HepG2 (cell line): ENCODE results near the gene RSF1. TPM values are rescaled to one million over a fixed set of nuclear protein-coding genes. Genes with fewer than 3 reads are reported as not detected.

Experiments used
- ATAC-seq: fragments of 200-7000 bp; cut with Tn5 transposase; 3 replicates; pipeline ENCODE4 v1.9.1; 2020; ENCODE audit warnings: mild to moderate bottlenecking, moderate library complexity
- BruUV-seq: library from RNA; stranded (reverse); fragments of 400-500 nt; replicated peaks from 2 replicates; lab custom pipeline; 2021; lab: Mats Ljungman, UMichigan
- CTCF ChIA-PET: fragments of 300-600 bp; formaldehyde crosslinking; extraction: SDS; loops from one replicate; lab custom pipeline; 2021; ENCODE audit warnings: low total read pairs, inconsistent platforms, low intra/inter-chr PET ratio; lab: Yijun Ruan, JAX
- POLR2A ChIA-PET: fragments of 350-600 bp; sonication (Branson Sonifier 250); formaldehyde crosslinking; loops from one replicate; lab custom pipeline; 2020; ENCODE audit warnings: antibody characterized with exemption, inconsistent platforms; lab: Yijun Ruan, JAX
- DNase-seq: peaks from one replicate; pipeline ENCODE4 v3.0.0-alpha.2; 2015; ENCODE audit warnings: low spot score
- FAIRE-seq: peaks from 3 replicates; lab custom pipeline; 2011; peaks lifted over from hg19 to GRCh38; lab: Jason Lieb, UNC
- H2AFZ ChIP-seq: one replicate; pipeline ENCODE4 v1.6.1; 2011; ENCODE audit warnings: low read length, inconsistent platforms
- H3K27ac ChIP-seq: fragments of 300-600 bp; 3 replicates; pipeline ENCODE4 v1.8.0; 2011; ENCODE audit warnings: mixed run types, mild to moderate bottlenecking, mixed read lengths, low read length, inconsistent platforms; ENCODE audit not compliant: insufficient read depth; ENCODE audit errors: extremely low read length
- H3K27me3 ChIP-seq, 2 experiments: fragments of 200-600 bp in 1 of 2; 2 replicates in 1 of 2; 3 replicates in 1 of 2; pipeline versions ENCODE4 v1.6.0 to v1.8.0; 2011; ENCODE audit warnings: low read length in 2 of 2, mild to moderate bottlenecking in 2 of 2, moderate library complexity in 2 of 2, inconsistent platforms in 1 of 2; ENCODE audit not compliant: insufficient read depth in 2 of 2, control insufficient read depth in 1 of 2
- H3K36me3 ChIP-seq, 2 experiments: fragments of 200-600 bp in 1 of 2; replicated peaks in 1 of 2; 2 replicates in 1 of 2; 3 replicates in 1 of 2; pipeline versions ENCODE4 v1.5.1 to v1.8.0; 2011; ENCODE audit warnings: low read length in 2 of 2, inconsistent platforms in 1 of 2; ENCODE audit not compliant: insufficient read depth in 2 of 2, control insufficient read depth in 1 of 2
- H3K4me1 ChIP-seq: 2 replicates; pipeline ENCODE4 v1.5.1; 2012; ENCODE audit warnings: low read length, inconsistent platforms; ENCODE audit not compliant: insufficient read depth
- H3K4me2 ChIP-seq: 2 replicates; pipeline ENCODE4 v1.6.0; 2011; ENCODE audit warnings: low read depth, low read length, inconsistent platforms
- H3K4me3 ChIP-seq, 3 experiments: fragments of 200-600 bp in 1 of 3; sonication (generic), shearing (Covaris generic) in 1 of 3; replicated peaks in 1 of 3; 2 replicates each; pipeline ENCODE4 v1.5.1; 2011 to 2016; ENCODE audit warnings: low read length in 3 of 3, inconsistent platforms in 2 of 3, low read depth in 2 of 3, mild to moderate bottlenecking in 2 of 3, control low read depth in 1 of 3, mixed read lengths in 1 of 3; ENCODE audit not compliant: insufficient read depth in 1 of 3
- H3K79me2 ChIP-seq: one replicate; pipeline ENCODE4 v1.6.1; 2011; ENCODE audit warnings: low read length, inconsistent platforms; ENCODE audit not compliant: insufficient read depth
- H3K9ac ChIP-seq: 2 replicates; pipeline ENCODE4 v1.6.0; 2011; ENCODE audit warnings: mild to moderate bottlenecking, low read depth, low read length, inconsistent platforms; ENCODE audit not compliant: insufficient read depth
- H3K9me3 ChIP-seq: 2 replicates; pipeline ENCODE4 v1.5.1; 2012; ENCODE audit warnings: mild to moderate bottlenecking, low read length
- H4K20me1 ChIP-seq: 2 replicates; pipeline ENCODE4 v1.6.0; 2011; ENCODE audit warnings: inconsistent platforms, mild to moderate bottlenecking, low read length, moderate library complexity; ENCODE audit not compliant: insufficient read depth
- CENPT ChIP-seq: sonication (generic); formaldehyde crosslinking; IDR thresholded peaks from 2 replicates; pipeline ENCODE4 v1.8.0; 2022; ENCODE audit warnings: low read depth, mild to moderate bottlenecking, moderate library complexity, missing genetic modification reagents
- FOXK2 ChIP-seq: fragments of 450-650 bp; IDR thresholded peaks from 2 replicates; pipeline ENCODE4 v1.6.1; 2016
- HNF4A ChIP-seq: sonication (generic); formaldehyde crosslinking; IDR thresholded peaks from 2 replicates; pipeline ENCODE4 v1.4.0; 2020; ENCODE audit warnings: missing genetic modification reagents
- POGZ ChIP-seq: sonication (generic); formaldehyde crosslinking; IDR thresholded peaks from 2 replicates; pipeline ENCODE4 v1.4.0; 2020; ENCODE audit warnings: mild to moderate bottlenecking, missing genetic modification reagents
- PRMT3 ChIP-seq: sonication (generic); formaldehyde crosslinking; IDR thresholded peaks from 2 replicates; pipeline ENCODE4 v1.8.1; 2022; ENCODE audit warnings: low read depth, mild to moderate bottlenecking, moderate library complexity, missing genetic modification reagents, borderline replicate concordance
- RCOR2 ChIP-seq: IDR thresholded peaks from 2 replicates; pipeline ENCODE4 v1.6.1; 2016; ENCODE audit warnings: missing biosample characterization, missing genetic modification reagents
- SRF ChIP-seq: IDR thresholded peaks from 2 replicates; pipeline ENCODE4 v1.6.1; 2011; ENCODE audit warnings: mild to moderate bottlenecking, low read depth, low read length, moderate library complexity
- TBX3 ChIP-seq: fragments of 450-650 bp; IDR thresholded peaks from 2 replicates; pipeline ENCODE4 v1.6.1; 2017; ENCODE audit warnings: antibody characterized with exemption, mild to moderate bottlenecking, inconsistent platforms, borderline replicate concordance
- ZFYVE20 ChIP-seq: sonication (generic); formaldehyde crosslinking; IDR thresholded peaks from 2 replicates; pipeline ENCODE4 v1.8.0; 2023; ENCODE audit warnings: low read depth, mild to moderate bottlenecking, moderate library complexity, missing genetic modification reagents, borderline replicate concordance
- ZNF235 ChIP-seq: sonication (generic); formaldehyde crosslinking; IDR thresholded peaks from 2 replicates; pipeline ENCODE4 v1.8.1; 2023; ENCODE audit warnings: mild to moderate bottlenecking, missing genetic modification reagents, borderline replicate concordance
- ZNF296 ChIP-seq: sonication (generic); formaldehyde crosslinking; conservative IDR thresholded peaks from 2 replicates; pipeline ENCODE4 v1.5.0; 2020; ENCODE audit warnings: mild to moderate bottlenecking, missing genetic modification reagents
- ZNF383 ChIP-seq: sonication (generic); formaldehyde crosslinking; IDR thresholded peaks from 2 replicates; pipeline ENCODE4 v1.4.0; 2020; ENCODE audit warnings: missing genetic modification reagents, mild to moderate bottlenecking, borderline replicate concordance
- ZNF850 ChIP-seq: sonication (generic); formaldehyde crosslinking; conservative IDR thresholded peaks from 2 replicates; pipeline ENCODE4 v1.9.0; 2021; ENCODE audit warnings: mild to moderate bottlenecking, missing genetic modification reagents
- WGBS: methylation state at CpG from one replicate; pipeline ENCODE4 v1.1.6; 2017; ENCODE audit warnings: low lambda C conversion rate; 5-methylcytosine and 5-hydroxymethylcytosine counted together
- in situ Hi-C: cut with HindIII; loops from 2 replicates; pipeline ENCODE4 v1.10.0; 2017; ENCODE audit warnings: low pct_unique_long_range_greater_than_20kb; ENCODE audit not compliant: extremely low pct_ligation_motif_present
- intact Hi-C: fragments of 100-400 bp; cut with micrococcal nuclease; formaldehyde crosslinking; loops from one replicate; pipeline ENCODE4 v1.10.0; 2022; ENCODE audit not compliant: unreplicated experiment
- polyA plus RNA-seq, 8 experiments: library from polyadenylated mRNA; depleted of rRNA in 3 of 8; stranded (reverse) in 7 of 8; unstranded in 1 of 8; fragments of >200 nt; fragmentation: Illumina TruSeq in 4 of 8; extraction: Trizol in 4 of 8; gene quantifications; 2 replicates each; pipeline versions ENCODE4 v1.2.1 to v1.2.3, GENCODE V29; 2011 to 2016; ENCODE audit warnings: low read depth in 4 of 8, missing spikeins in 1 of 8, mixed read lengths in 1 of 8; ENCODE audit not compliant: insufficient read depth in 1 of 8
- total RNA-seq, 5 experiments: library from RNA; depleted of rRNA; stranded (reverse); fragments of >200 nt; fragmentation: Illumina TruSeq; extraction: Trizol; gene quantifications; 2 replicates each; pipeline ENCODE4 v1.2.3, GENCODE V29; 2016; ENCODE audit warnings: low read depth in 1 of 5
- TF ChIP-seq, protein P1 (sequence below): sonication (generic); formaldehyde crosslinking; IDR thresholded peaks from 2 replicates; pipeline ENCODE4 v1.5.1; 2020; ENCODE audit warnings: mild to moderate bottlenecking, moderate library complexity, missing genetic modification reagents
- TF ChIP-seq, protein P2 (sequence below): sonication (generic); formaldehyde crosslinking; IDR thresholded peaks from 2 replicates; pipeline ENCODE4 v1.5.0; 2020; ENCODE audit warnings: mild to moderate bottlenecking, missing genetic modification reagents, borderline replicate concordance

The RSF1 gene
- total and polyA plus RNA-seq, 2 of the 13 experiments (the other 11 are each of a cell fraction or from before 2014, with no cell fraction given): 15.5 to 33.1 TPM

DNA sequence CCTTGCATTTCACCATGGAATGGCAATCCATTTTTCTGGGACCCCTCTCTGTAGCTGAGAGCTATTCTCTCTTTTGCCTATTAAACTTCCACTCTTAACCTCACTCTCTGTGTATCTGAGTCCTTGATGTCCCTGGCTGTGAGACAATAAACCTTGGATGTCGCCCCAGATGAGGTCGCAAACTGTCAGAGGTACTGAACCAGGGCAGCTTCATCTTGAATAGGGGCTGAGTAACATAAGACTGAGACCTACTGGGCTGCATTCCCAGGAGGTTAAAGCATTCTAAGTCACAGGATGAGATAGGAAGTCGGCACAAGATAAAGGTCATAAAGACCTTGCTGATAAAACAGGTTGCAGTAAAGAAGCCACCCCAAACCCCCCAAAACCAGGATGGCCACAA is 68.0 kb downstream of the RSF1 start:
- peaks cover 10% of the 10 kb centered on the region for H3K4me1 ChIP-seq
- BruUV-seq: no TSS peak
- ChIA-PET CTCF (no interaction called here), POLR2A (interaction anchor here (1.3 kb wide), 1 partner anchor 60 kb away, joined by 3 read pairs; no protein-coding TSS in a partner anchor)
- no peaks in the 10 kb centered on the region for H3K79me2 ChIP-seq
- H2AFZ ChIP-seq: no peak overlapping the region
- intact Hi-C loops (no loop called here), in situ Hi-C loops (no loop called here)
- H3K4me3 ChIP-seq: no peak overlapping the region
- no peak overlapping the region for H3K9ac ChIP-seq
- peaks cover 3% of the 10 kb centered on the region; the same call in 1 of the 2 replicates for H4K20me1 ChIP-seq
- H3K4me2 ChIP-seq: no peak overlapping the region
- ATAC-seq: no peak
- no peak for DNase-seq
- TF ChIP-seq ZFYVE20 (CRISPR knock-in tag) (no peak), RCOR2 (CRISPR knock-in tag) (no peak), ZNF235 (no peak), POGZ (no peak), PRMT3 (CRISPR knock-in tag) (no peak), ZNF296 (CRISPR knock-in tag) (no peak), SRF (no peak), CENPT (CRISPR knock-in tag) (no peak), FOXK2 (no peak), ZNF383 (CRISPR knock-in tag) (no peak), ZNF850 (CRISPR knock-in tag) (no peak), HNF4A (no peak), TBX3 (no peak)
- TF ChIP-seq, protein P1, sequence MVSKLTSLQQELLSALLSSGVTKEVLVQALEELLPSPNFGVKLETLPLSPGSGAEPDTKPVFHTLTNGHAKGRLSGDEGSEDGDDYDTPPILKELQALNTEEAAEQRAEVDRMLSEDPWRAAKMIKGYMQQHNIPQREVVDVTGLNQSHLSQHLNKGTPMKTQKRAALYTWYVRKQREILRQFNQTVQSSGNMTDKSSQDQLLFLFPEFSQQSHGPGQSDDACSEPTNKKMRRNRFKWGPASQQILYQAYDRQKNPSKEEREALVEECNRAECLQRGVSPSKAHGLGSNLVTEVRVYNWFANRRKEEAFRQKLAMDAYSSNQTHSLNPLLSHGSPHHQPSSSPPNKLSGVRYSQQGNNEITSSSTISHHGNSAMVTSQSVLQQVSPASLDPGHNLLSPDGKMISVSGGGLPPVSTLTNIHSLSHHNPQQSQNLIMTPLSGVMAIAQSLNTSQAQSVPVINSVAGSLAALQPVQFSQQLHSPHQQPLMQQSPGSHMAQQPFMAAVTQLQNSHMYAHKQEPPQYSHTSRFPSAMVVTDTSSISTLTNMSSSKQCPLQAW (CRISPR knock-in tag): no peak
- TF ChIP-seq, protein P2, sequence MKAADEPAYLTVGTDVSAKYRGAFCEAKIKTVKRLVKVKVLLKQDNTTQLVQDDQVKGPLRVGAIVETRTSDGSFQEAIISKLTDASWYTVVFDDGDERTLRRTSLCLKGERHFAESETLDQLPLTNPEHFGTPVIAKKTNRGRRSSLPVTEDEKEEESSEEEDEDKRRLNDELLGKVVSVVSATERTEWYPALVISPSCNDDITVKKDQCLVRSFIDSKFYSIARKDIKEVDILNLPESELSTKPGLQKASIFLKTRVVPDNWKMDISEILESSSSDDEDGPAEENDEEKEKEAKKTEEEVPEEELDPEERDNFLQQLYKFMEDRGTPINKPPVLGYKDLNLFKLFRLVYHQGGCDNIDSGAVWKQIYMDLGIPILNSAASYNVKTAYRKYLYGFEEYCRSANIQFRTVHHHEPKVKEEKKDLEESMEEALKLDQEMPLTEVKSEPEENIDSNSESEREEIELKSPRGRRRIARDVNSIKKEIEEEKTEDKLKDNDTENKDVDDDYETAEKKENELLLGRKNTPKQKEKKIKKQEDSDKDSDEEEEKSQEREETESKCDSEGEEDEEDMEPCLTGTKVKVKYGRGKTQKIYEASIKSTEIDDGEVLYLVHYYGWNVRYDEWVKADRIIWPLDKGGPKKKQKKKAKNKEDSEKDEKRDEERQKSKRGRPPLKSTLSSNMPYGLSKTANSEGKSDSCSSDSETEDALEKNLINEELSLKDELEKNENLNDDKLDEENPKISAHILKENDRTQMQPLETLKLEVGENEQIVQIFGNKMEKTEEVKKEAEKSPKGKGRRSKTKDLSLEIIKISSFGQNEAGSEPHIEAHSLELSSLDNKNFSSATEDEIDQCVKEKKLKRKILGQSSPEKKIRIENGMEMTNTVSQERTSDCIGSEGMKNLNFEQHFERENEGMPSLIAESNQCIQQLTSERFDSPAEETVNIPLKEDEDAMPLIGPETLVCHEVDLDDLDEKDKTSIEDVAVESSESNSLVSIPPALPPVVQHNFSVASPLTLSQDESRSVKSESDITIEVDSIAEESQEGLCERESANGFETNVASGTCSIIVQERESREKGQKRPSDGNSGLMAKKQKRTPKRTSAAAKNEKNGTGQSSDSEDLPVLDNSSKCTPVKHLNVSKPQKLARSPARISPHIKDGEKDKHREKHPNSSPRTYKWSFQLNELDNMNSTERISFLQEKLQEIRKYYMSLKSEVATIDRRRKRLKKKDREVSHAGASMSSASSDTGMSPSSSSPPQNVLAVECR (CRISPR knock-in tag): no peak
- no peaks in the 10 kb centered on the region for H3K27me3 ChIP-seq
- H3K27ac ChIP-seq: no peak overlapping the region
- H3K36me3 ChIP-seq: peaks cover 7 to 11% of the 10 kb centered on the region in 2 experiments; a peak in 4 of 5 replicates
- 97% methylated on average over 3 of the region's 3 CpGs for WGBS
- FAIRE-seq: no peak
- H3K9me3 ChIP-seq: no peaks in the 10 kb centered on the region
